ENCODE results near the gene LZTS2.

Gene LZTS2

GRCh38 chr10:100963826-100964225 is 35.8 kb upstream of the LZTS2 start:
- Histone ChIP-seq H3K36me3 (ENCODE audit: control insufficient read depth, low read length) (peaks cover 52% of the 10 kb centered on the region), H3K4me2 (ENCODE audit: low read length) (no peak overlapping the region), H3K9me2 (replicated peaks; ENCODE audit: control insufficient read depth, low read length) (no peaks in the 10 kb centered on the region), H3K4me3 (ENCODE audit: low read length) (no peak overlapping the region), H3K9me3 (ENCODE audit: control insufficient read depth, insufficient read depth, low read length) (no peaks in the 10 kb centered on the region), H4K20me1 (ENCODE audit: control insufficient read depth, insufficient read depth, low read depth, low read length) (no peaks in the 10 kb centered on the region), H3K27ac (ENCODE audit: low read depth, low read length) (no peak overlapping the region), H3K4me1 (ENCODE audit: control insufficient read depth, low read length) (peaks cover 1% of the 10 kb centered on the region), H3K27me3 (ENCODE audit: control insufficient read depth, low read length) (no peaks in the 10 kb centered on the region), H3K79me2 (ENCODE audit: control insufficient read depth, low read length) (no peaks in the 10 kb centered on the region), H3F3A (ENCODE audit: control insufficient read depth, insufficient read depth) (peaks cover 6% of the 10 kb centered on the region)
- no peak for TF ChIP-seq CTCF (IDR thresholded peaks at IDR 0.05; ENCODE audit: low read depth, low read length, poor library complexity, severe bottlenecking)
- no peak for TF ChIP-seq EZH2phosphoT487 (IDR thresholded peaks at IDR 0.05; ENCODE audit: borderline replicate concordance, low read length)

- H3K4me3 ChIP-seq (ENCODE audit: low read length), result no peak overlapping the region
- no peaks in the 10 kb centered on the region for H3K9me3 ChIP-seq (ENCODE audit: control insufficient read depth, insufficient read depth, low read length)
- no peaks in the 10 kb centered on the region for H3K79me2 ChIP-seq (ENCODE audit: control insufficient read depth, low read length)
- TF ChIP-seq CTCF (IDR thresholded peaks at IDR 0.05; ENCODE audit: low read depth, low read length, poor library complexity, severe bottlenecking) (no peak), EZH2phosphoT487 (IDR thresholded peaks at IDR 0.05; ENCODE audit: borderline replicate concordance, low read length) (no peak)
- H4K20me1 ChIP-seq (ENCODE audit: control insufficient read depth, insufficient read depth, low read depth, low read length), result no peaks in the 10 kb centered on the region
- H3K36me3 ChIP-seq (ENCODE audit: control insufficient read depth, low read length), result peaks cover 36% of the 10 kb centered on the region
- H3F3A ChIP-seq (ENCODE audit: control insufficient read depth, insufficient read depth), result peaks cover 5% of the 10 kb centered on the region
- no peaks in the 10 kb centered on the region for H3K9me2 ChIP-seq (replicated peaks; ENCODE audit: control insufficient read depth, low read length)
- peaks cover 12% of the 10 kb centered on the region for H3K27me3 ChIP-seq (ENCODE audit: control insufficient read depth, low read length)
- H3K27ac ChIP-seq (ENCODE audit: low read depth, low read length), result no peak overlapping the region
- no peak overlapping the region for H3K4me2 ChIP-seq (ENCODE audit: low read length)
- H3K4me1 ChIP-seq (ENCODE audit: control insufficient read depth, low read length), result peaks cover 11% of the 10 kb centered on the region
Observed at GRCh38 chr10:100965820-100966219, 33.8 kb upstream of the LZTS2 start.

GRCh38 chr10:100966887-100967286 is 32.7 kb upstream of the LZTS2 start:
- Histone ChIP-seq H3K36me3 (ENCODE audit: control insufficient read depth, low read length) (peaks cover 30% of the 10 kb centered on the region), H3K79me2 (ENCODE audit: control insufficient read depth, low read length) (no peaks in the 10 kb centered on the region), H3K4me3 (ENCODE audit: low read length) (no peak overlapping the region), H4K20me1 (ENCODE audit: control insufficient read depth, insufficient read depth, low read depth, low read length) (no peaks in the 10 kb centered on the region), H3F3A (ENCODE audit: control insufficient read depth, insufficient read depth) (peaks cover 5% of the 10 kb centered on the region), H3K9me2 (replicated peaks; ENCODE audit: control insufficient read depth, low read length) (no peaks in the 10 kb centered on the region), H3K27me3 (ENCODE audit: control insufficient read depth, low read length) (peaks cover 12% of the 10 kb centered on the region), H3K4me1 (ENCODE audit: control insufficient read depth, low read length) (peaks cover 11% of the 10 kb centered on the region), H3K4me2 (ENCODE audit: low read length) (no peak overlapping the region), H3K9me3 (ENCODE audit: control insufficient read depth, insufficient read depth, low read length) (no peaks in the 10 kb centered on the region), H3K27ac (ENCODE audit: low read depth, low read length) (no peak overlapping the region)
- TF ChIP-seq CTCF (IDR thresholded peaks at IDR 0.05; ENCODE audit: low read depth, low read length, poor library complexity, severe bottlenecking) (no peak), EZH2phosphoT487 (IDR thresholded peaks at IDR 0.05; ENCODE audit: borderline replicate concordance, low read length) (no peak)

- H3K9me3 ChIP-seq (ENCODE audit: control insufficient read depth, insufficient read depth, low read length), result no peaks in the 10 kb centered on the region
- peaks cover 5% of the 10 kb centered on the region for H3F3A ChIP-seq (ENCODE audit: control insufficient read depth, insufficient read depth)
- no peak overlapping the region for H3K4me2 ChIP-seq (ENCODE audit: low read length)
- peaks cover 25% of the 10 kb centered on the region for H3K36me3 ChIP-seq (ENCODE audit: control insufficient read depth, low read length)
- no peaks in the 10 kb centered on the region for H3K79me2 ChIP-seq (ENCODE audit: control insufficient read depth, low read length)
- no peak for TF ChIP-seq CTCF (IDR thresholded peaks at IDR 0.05; ENCODE audit: low read depth, low read length, poor library complexity, severe bottlenecking)
- TF ChIP-seq EZH2phosphoT487 (IDR thresholded peaks at IDR 0.05; ENCODE audit: borderline replicate concordance, low read length), result no peak
- peaks cover 11% of the 10 kb centered on the region for H3K4me1 ChIP-seq (ENCODE audit: control insufficient read depth, low read length)
- no peaks in the 10 kb centered on the region for H3K9me2 ChIP-seq (replicated peaks; ENCODE audit: control insufficient read depth, low read length)
- no peaks in the 10 kb centered on the region for H4K20me1 ChIP-seq (ENCODE audit: control insufficient read depth, insufficient read depth, low read depth, low read length)
- H3K4me3 ChIP-seq (ENCODE audit: low read length), result no peak overlapping the region
- peaks cover 12% of the 10 kb centered on the region for H3K27me3 ChIP-seq (ENCODE audit: control insufficient read depth, low read length)
- H3K27ac ChIP-seq (ENCODE audit: low read depth, low read length), result no peak overlapping the region
Observed at GRCh38 chr10:100967332-100967731, 32.3 kb upstream of the LZTS2 start.

Data from DOHH2 (cell line).